ENCODE results near the gene RIC3. TPM values are rescaled to one million over a fixed set of nuclear protein-coding genes. Genes with fewer than 3 reads are reported as not detected.

The RIC3 gene, protein sequence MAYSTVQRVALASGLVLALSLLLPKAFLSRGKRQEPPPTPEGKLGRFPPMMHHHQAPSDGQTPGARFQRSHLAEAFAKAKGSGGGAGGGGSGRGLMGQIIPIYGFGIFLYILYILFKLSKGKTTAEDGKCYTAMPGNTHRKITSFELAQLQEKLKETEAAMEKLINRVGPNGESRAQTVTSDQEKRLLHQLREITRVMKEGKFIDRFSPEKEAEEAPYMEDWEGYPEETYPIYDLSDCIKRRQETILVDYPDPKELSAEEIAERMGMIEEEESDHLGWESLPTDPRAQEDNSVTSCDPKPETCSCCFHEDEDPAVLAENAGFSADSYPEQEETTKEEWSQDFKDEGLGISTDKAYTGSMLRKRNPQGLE
- polyA plus RNA-seq (2011; rRNA removed): not detected in 2 replicates
- polyA minus RNA-seq (2011; rRNA and poly(A)+ RNA removed): not detected in 2 replicates

GRCh38 chr11:8168485-8169257, at the start of gene RIC3:
Gene RIC3 (minus strand): TSS chr11:8169025. CDS start chr11:8168989, 36 bp downstream.
- H3K27me3 ChIP-seq (ENCODE audit: control insufficient read depth, insufficient read depth, low read length): peaks cover 12% of the 10 kb centered on the region
- H3K4me3 ChIP-seq (ENCODE audit: low read depth, low read length): no peak within 1 kb of the TSS
- H3K36me3 ChIP-seq (ENCODE audit: control insufficient read depth, insufficient read depth, low read length): no peaks in the 10 kb centered on the region
- TF ChIP-seq, protein P1, sequence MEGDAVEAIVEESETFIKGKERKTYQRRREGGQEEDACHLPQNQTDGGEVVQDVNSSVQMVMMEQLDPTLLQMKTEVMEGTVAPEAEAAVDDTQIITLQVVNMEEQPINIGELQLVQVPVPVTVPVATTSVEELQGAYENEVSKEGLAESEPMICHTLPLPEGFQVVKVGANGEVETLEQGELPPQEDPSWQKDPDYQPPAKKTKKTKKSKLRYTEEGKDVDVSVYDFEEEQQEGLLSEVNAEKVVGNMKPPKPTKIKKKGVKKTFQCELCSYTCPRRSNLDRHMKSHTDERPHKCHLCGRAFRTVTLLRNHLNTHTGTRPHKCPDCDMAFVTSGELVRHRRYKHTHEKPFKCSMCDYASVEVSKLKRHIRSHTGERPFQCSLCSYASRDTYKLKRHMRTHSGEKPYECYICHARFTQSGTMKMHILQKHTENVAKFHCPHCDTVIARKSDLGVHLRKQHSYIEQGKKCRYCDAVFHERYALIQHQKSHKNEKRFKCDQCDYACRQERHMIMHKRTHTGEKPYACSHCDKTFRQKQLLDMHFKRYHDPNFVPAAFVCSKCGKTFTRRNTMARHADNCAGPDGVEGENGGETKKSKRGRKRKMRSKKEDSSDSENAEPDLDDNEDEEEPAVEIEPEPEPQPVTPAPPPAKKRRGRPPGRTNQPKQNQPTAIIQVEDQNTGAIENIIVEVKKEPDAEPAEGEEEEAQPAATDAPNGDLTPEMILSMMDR (IDR thresholded peaks at IDR 0.05; ENCODE audit: insufficient read depth, low read depth, low read length): no peak
- CTCF ChIA-PET: no interaction called here
- POLR2A ChIA-PET: no interaction called here
- no peak for DNase-seq (ENCODE audit: low read depth)

- CTCF ChIA-PET: interaction anchor here (0.6 to 2.8 kb wide), 6 partner anchors 23 to 344 kb away, joined by 3 to 9 read pairs (median 4); partner anchors contain the start of gene LMO1
- TF ChIP-seq, protein P1 (IDR thresholded peaks at IDR 0.05; ENCODE audit: insufficient read depth, low read depth, low read length): no peak
- peaks cover 3% of the 10 kb centered on the region; the same call in 1 of the 2 replicates for H3K27me3 ChIP-seq (ENCODE audit: control insufficient read depth, insufficient read depth, low read length)
- POLR2A ChIA-PET: no interaction called here
- no peak overlapping the region for H3K4me3 ChIP-seq (ENCODE audit: low read depth, low read length)
- no peak for DNase-seq (ENCODE audit: low read depth)
- H3K36me3 ChIP-seq (ENCODE audit: control insufficient read depth, insufficient read depth, low read length): no peaks in the 10 kb centered on the region
Observed at GRCh38 chr11:8218409-8218808, 49.6 kb upstream of the RIC3 start.

GRCh38 chr11:8217926-8218325, 49.1 kb upstream of the RIC3 start:
- peaks cover 2% of the 10 kb centered on the region; the same call in 1 of the 2 replicates for H3K27me3 ChIP-seq (ENCODE audit: control insufficient read depth, insufficient read depth, low read length)
- no peaks in the 10 kb centered on the region for H3K36me3 ChIP-seq (ENCODE audit: control insufficient read depth, insufficient read depth, low read length)
- H3K4me3 ChIP-seq (ENCODE audit: low read depth, low read length): no peak overlapping the region
- ChIA-PET CTCF (interaction anchor here (0.6 to 2.8 kb wide), 6 partner anchors 14 to 345 kb away, joined by 3 to 9 read pairs (median 5); partner anchors contain the start of gene LMO1), POLR2A (interaction anchor here (0.6 kb wide), 1 partner anchor 51 kb away, joined by 3 read pairs; no protein-coding TSS in a partner anchor)
- TF ChIP-seq, protein P1 (IDR thresholded peaks at IDR 0.05; ENCODE audit: insufficient read depth, low read depth, low read length): no peak
- DNase-seq (ENCODE audit: low read depth): no peak

- ChIA-PET POLR2A (interaction anchor here (0.6 kb wide), 1 partner anchor 50 kb away, joined by 3 read pairs; no protein-coding TSS in a partner anchor), CTCF (interaction anchor here (1.4 to 1.6 kb wide), 4 partner anchors 13 to 346 kb away, joined by 4 to 7 read pairs (median 5); partner anchors contain the start of gene LMO1)
- no peak overlapping the region for H3K4me3 ChIP-seq (ENCODE audit: low read depth, low read length)
- no peak for DNase-seq (ENCODE audit: low read depth)
- H3K36me3 ChIP-seq (ENCODE audit: control insufficient read depth, insufficient read depth, low read length): no peaks in the 10 kb centered on the region
- peaks cover 2% of the 10 kb centered on the region; the same call in 1 of the 2 replicates for H3K27me3 ChIP-seq (ENCODE audit: control insufficient read depth, insufficient read depth, low read length)
- TF ChIP-seq, protein P1 (IDR thresholded peaks at IDR 0.05; ENCODE audit: insufficient read depth, low read depth, low read length): no peak
Observed at GRCh38 chr11:8217136-8217535, 48.3 kb upstream of the RIC3 start.

DNA sequence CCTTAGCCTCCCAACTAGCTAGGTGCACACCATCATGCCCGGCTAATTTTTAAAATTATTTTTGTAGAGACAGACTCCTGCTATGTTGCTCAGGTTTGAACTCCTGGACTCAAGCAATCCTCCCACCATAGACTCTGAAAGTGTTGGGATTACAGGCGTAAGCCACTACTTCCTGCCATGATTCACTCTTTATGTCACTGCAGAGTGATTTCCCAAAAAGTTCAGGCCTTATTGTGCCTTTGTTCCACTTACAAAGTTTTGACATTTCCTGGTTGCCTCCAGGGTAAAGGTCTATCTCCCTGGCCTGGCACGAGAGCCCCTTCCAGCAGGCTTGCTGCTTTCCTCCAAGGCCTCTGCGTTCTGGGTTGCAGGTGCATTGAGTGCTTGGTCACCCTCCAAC, 44.6 kb upstream of the RIC3 start:
- H3K27me3 ChIP-seq (ENCODE audit: control insufficient read depth, insufficient read depth, low read length): peaks cover 4% of the 10 kb centered on the region
- TF ChIP-seq, protein P1 (IDR thresholded peaks at IDR 0.05; ENCODE audit: insufficient read depth, low read depth, low read length): no peak
- CTCF ChIA-PET: no interaction called here
- H3K4me3 ChIP-seq (ENCODE audit: low read depth, low read length): no peak overlapping the region
- POLR2A ChIA-PET: no interaction called here
- H3K36me3 ChIP-seq (ENCODE audit: control insufficient read depth, insufficient read depth, low read length): no peaks in the 10 kb centered on the region
- no peak for DNase-seq (ENCODE audit: low read depth)
